Kidney glomerular epithelial cell (primary cell): ENCODE results near the gene EEF1AKMT1.

Experiments used
- DNase-seq: peaks from one replicate; lab custom pipeline; 2025; lab: John Stamatoyannopoulos, UW

Gene EEF1AKMT1

GRCh38 chr13:20773194-20774080, at the start of gene EEF1AKMT1:
EEF1AKMT1 (minus strand) TSS chr13:20773961; CDS start chr13:20757598, 16,363 bp downstream.
- peak; percentile 82 for DNase-seq

- DNase-seq: no peak
Observed at GRCh38 chr13:20823071-20823470, 49.3 kb upstream of the EEF1AKMT1 start.

DNA sequence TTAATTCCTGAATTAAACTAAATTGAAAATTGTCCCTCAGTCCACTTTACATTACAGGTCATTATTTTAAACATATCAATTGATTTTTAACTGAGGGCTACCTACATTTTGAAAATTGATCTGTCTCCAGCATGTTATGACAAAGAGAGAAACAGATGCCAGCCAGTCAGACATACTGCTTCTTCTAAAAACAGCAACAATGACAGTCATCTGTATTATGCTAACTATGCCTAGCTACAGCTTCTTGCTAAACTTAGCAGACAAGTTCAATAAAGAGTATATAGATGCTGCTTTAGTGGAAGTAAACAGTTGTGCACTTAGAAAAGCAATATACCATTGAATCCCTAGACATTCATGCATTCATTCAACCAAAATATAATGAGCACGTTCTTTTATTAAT, 48.6 kb upstream of the EEF1AKMT1 start:
- no peak for DNase-seq

GRCh38 chr13:20819715-20820114, 46.0 kb upstream of the EEF1AKMT1 start:
- no peak for DNase-seq

GRCh38 chr13:20815464-20815863, 41.7 kb upstream of the EEF1AKMT1 start:
- no peak for DNase-seq

DNA sequence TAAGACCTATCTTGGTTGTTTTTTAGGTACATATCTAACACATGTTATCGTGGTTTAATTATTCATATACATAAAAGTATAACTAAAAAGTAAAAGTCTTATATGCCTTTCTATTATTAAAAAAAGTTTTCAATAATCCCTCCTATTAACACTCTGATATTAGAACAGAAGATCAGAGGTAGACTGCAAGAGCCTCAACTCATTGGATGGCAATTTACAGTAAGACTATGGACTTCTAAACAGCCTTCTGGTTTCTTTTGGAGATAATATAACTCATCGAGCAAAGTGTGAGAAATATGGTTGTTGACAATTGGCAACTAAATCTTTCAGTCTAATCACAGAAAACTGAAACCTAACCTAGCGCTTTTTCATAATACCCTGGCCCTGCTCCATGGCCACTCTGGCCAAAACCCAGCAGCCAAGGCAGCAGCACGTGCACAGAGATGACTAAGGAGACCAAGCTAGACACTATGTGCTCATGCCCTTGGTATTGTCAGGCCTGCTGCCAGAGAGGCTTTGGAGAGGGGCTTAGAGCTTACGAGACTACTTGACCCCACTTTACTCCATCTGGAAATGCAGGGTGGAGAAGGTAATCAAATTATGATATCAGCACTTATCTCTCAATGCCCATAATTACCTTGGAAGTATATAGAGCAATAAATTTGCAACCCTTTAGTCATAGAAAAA, 40.6 kb upstream of the EEF1AKMT1 start:
- peak; percentile 58 for DNase-seq

GRCh38 chr13:20812890-20813289, 39.1 kb upstream of the EEF1AKMT1 start:
- no peak for DNase-seq

DNA sequence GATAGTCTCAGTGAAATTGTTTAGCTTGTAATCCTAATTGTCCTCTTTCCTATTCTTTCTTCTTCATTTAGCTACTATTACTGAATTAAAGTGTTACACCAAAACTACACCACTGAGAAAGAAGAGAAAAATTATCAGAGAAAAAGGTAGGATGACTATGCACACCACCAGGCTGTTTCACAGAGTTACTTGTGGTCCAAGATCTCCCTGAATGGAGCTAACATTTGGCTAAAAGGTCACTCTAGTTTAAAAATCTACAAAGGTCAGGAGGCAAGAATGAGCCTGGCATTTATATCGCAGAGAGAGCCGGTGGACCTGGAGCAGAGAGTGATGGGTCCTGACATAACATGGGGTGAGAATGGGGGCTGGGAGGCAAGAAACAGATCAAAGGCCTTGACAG, 37.0 kb upstream of the EEF1AKMT1 start:
- DNase-seq: no peak

GRCh38 chr13:20808874-20809273, 35.1 kb upstream of the EEF1AKMT1 start:
- no peak for DNase-seq

- no peak for DNase-seq
Observed at GRCh38 chr13:20803180-20803965, 29.6 kb upstream of the EEF1AKMT1 start.

GRCh38 chr13:20801707-20802106, 27.9 kb upstream of the EEF1AKMT1 start:
- no peak for DNase-seq

- DNase-seq: no peak
Observed at GRCh38 chr13:20799726-20800416, 26.1 kb upstream of the EEF1AKMT1 start.

- DNase-seq: no peak
Observed at GRCh38 chr13:20798027-20798426, 24.3 kb upstream of the EEF1AKMT1 start.

GRCh38 chr13:20796791-20797508, 23.2 kb upstream of the EEF1AKMT1 start:
- DNase-seq: no peak

DNA sequence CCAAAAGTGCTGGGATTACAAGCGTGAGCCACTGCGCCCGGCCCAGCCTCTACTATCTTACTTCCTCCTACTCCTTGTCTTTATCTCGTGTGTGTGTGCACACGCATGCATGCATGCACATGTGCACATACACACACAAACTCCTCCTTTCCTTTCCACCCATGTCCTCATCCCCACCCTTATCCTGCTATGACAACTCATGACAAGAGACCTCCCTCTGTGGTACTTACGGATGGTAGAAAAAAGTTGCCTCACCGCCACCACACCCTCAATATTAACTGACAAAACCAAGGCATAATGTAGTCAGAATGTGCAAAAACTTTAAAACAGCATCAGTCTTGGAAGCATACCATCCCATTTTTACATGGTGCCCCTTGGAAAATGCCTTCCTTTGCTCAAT, 15.9 kb upstream of the EEF1AKMT1 start:
- DNase-seq: no peak

- DNase-seq: no peak
Observed at GRCh38 chr13:20788312-20788711, 14.6 kb upstream of the EEF1AKMT1 start.

DNA sequence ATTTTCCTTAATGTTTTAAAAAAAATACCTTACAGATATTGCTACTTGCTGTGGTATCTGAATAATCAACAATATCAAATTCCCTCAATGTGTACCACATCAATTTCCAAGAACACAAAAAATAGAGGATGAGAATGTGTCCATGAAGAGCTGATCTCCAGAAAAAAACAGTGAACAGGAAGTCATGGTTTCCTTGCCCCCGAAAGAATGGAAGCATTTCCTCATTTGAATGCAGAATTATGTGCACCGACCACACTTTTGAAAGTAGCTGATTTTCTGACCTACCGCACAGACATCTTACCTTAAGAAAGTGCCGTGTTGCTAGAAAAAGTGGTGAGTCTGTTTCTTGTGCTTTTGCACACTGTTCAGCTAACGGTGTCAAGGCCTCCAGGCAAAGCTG, 13.4 kb upstream of the EEF1AKMT1 start:
- no peak for DNase-seq

DNA sequence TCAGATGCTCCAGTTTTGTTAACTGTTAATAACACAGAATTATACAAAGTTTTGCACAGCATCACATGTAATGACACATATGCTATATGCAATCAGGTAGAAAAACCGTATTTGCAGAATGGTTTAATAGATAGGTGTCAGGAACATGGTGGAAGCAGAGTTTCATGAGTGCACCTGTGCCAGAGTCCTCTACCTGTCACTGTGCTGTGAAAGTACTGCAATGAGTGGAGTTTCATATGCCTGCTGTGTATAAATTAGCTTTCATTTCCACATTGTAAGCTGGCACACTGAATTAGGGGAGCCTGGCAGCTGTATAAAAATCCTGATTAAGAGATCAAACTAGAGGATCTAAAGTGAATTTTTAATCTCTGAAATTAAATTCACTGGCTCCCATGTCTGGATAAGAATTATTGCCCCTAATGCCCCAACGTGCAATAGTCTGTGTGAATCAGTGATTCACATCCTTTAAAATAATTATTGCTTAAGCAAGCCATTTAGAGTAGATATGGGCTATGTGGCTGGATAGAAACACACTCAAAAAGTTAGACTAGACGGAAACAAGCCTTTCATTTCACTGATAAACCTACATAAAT, 8.5 kb upstream of the EEF1AKMT1 start:
- DNase-seq: no peak

DNA sequence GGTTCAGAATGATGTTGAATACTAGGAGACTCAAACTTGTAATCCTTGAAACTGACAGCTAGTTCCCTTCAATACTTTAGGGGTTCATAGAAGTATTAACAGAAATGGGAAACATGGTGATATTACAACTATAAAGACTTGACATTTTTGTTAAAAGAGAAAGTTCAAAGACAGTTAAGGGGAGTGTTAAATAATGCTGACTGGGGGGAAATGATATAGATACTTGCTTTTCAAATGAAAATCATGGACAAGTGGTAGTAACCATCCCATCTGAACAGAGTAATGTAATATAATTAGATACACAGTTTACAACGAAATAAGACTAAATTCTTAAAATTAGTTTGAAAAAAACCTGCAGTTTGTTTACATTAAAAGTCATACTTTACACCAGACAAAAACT, 6.6 kb upstream of the EEF1AKMT1 start:
- DNase-seq: no peak

GRCh38 chr13:20779405-20779804, 5.6 kb upstream of the EEF1AKMT1 start:
- no peak for DNase-seq

DNA sequence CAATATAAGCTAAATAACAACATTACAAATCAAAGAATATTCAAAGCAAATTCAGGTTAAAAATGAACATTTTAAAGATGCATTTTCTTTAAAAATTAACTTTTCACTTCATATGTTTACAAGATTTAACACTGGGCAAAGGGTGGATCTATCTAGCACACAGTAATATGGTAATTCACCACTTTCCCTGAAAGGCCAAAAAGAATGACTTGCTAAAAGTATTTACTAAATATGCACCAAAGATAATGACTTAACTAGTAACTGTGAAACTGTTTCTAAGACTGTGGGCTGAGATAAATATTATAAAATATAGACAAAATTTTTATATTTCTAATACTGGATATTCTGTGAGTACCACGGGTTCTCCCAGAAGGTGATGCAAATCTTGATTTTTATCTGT, 4.5 kb upstream of the EEF1AKMT1 start:
- no peak for DNase-seq
